NOMO-1 treated with dmso at 0.1 percent for 144 hours (cell line): ENCODE results near the gene TMEM165.

ENCODE experiments used
- DNase-seq: peaks from one replicate; lab custom pipeline; 2025; ENCODE audit not compliant: unreplicated experiment; lab: John Stamatoyannopoulos, UW

TMEM165 gene

DNA sequence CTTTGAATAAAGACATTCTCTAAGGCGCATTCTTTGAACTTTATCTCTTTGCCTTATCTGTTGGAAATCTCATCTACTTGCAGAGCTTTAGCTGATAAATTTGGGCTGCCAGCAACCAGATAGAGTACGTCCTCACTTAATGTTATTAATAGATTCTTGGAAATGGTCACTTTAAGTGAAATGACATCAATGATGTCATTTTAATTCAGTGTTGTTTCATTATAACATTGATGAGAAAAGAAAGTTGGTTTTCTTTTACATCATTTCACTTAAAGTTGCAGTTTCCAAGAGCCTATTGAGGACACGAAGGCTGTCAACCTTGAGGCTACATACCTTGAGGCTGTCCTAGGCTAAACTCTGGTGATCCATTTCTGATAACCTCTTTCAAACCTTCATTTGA lies 9.3 kb downstream of the TMEM165 start:
- no peak for DNase-seq

DNA sequence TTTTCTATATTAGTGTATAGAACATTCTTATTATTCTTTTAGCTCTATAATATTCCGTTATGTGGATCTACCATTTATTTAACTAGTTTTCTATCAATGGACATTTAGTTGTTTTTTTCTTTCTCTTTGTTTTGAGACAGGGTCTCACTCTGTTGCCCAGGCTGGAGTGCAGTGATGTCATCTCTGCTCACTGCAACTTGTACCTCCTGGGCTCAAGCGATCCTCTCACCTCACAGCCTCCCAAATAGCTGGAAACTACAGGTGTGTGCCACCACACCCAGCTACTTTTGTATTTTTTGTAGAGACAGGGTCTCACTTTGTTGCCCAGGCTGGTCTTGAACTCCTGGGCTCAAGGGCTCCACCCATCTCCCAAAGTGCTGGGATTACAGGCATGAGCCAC lies 10.8 kb downstream of the TMEM165 start:
- DNase-seq = no peak

DNA sequence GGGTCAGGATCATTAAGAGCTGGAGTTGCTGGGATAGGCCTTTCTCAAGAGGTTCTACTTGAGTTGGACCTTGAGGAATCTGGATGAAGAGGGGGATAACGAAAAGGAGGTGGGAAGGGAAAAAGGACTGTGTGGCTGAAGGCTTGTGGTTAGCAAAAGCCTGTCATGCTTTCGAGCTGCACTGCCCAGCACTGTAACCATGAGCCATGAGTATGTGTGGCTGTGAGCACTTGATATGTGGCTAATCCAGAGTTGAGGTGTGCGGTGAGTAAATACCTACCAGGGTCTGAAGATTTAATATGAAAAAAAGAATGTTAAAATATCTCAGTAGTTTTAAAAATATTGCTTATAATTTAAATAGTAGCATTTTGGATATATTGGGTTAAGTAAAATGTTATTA lies 11.4 kb downstream of the TMEM165 start:
- DNase-seq = no peak

DNA sequence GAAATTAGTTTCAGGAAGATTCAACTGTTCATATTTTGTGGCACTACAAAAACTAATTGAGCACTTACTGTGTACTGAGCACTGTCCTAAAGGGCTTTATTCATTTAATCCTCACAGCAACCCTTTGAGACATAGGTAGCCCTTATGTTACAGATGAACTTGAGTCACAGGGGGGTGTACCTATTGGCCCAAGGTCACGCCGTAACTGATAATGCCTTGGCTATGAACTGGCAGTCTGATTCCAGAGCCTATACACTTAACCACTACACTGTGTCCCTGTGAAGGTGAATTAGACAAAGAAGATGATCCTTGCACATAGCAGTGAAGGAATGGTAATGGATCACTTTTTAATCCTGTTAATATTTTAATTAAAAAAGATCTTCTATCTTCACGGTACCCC lies 12.0 kb downstream of the TMEM165 start:
- DNase-seq = no peak

DNA sequence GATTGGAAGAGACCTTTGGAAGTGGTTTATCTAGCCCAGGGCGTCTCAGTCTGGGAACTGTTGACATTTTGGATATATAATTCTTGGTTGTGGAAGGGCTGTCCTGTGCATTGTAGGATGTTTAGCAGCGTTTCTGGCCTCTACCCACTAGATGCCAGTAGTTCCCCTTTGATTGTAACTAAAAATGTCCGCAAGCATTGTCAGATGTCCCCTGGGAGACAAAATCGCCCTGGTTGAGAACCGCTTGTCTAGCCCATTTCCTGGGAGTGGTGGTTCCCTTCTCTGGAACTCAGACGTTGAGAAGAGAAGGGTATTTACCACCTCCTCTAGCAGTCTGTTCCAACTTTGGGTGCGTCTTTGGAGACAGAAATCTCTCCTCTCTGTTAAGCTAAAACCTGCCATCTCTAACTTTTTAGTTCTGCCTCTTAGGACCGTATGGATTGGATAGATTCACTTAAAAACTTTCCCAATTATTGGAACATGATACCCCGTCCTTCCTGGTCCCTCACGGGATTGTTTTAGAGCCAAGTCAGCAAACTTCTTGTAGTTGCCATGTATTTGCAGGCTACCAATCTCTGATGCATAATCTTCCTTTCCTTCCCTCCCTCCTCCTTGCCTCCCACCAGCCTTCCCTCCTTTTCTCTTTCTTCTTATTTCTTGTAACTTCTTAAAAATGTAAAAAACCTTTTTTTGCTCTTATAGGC lies 13.9 kb downstream of the TMEM165 start:
- DNase-seq = no peak

DNA sequence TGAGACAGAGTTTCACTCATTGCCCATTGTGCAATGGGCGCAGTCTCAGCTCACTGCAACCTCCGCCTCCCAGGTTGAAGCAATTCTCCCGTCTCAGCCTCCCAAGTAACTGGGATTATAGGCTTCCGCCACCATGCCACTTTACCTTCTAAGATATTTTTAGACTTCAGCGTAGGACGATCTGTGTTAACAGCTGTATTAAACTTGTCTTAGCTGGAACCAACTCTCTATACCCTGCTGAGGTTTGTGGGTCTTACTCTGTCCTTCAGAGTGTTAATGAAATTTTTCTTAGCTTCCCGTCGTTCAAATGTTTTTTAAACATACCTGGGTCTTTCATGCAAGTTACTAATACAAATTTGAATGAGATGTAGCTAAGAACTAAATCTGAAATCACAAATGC lies 14.7 kb downstream of the TMEM165 start:
- DNase-seq = no peak

DNA sequence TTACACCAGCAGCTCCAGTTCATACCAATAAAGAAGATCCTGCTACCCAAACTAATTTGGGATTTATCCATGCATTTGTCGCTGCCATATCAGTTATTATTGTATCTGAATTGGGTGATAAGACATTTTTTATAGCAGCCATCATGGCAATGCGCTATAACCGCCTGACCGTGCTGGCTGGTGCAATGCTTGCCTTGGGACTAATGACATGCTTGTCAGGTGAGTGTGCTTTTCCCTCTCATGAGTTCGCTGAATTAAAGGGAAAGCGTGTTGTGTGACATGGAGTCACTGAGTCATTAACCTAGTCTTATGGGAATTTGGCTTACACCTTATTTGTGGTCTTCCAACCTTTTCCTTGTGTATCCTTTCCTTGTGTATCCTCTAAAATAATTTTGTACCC lies 15.9 kb downstream of the TMEM165 start:
- DNase-seq = no peak

DNA sequence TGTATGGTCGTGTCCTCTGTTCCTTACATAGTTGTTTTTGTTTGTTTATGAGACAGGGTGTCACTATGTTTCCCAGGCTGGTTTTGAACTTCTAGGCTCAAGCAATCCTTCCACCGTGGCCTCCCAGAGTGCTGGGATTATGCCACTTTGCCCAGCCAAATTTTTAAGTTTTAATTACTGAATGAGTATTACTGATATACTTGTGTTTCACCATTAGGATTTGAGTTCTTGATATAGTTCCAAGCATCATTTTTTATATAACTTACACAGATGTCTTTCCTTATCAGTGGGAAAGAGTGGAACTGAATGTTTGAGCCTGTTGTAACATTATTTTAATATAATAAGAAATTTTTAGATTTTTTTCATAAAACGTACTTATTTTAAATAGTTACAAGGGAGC lies 20.4 kb downstream of the TMEM165 start:
- no peak for DNase-seq

DNA sequence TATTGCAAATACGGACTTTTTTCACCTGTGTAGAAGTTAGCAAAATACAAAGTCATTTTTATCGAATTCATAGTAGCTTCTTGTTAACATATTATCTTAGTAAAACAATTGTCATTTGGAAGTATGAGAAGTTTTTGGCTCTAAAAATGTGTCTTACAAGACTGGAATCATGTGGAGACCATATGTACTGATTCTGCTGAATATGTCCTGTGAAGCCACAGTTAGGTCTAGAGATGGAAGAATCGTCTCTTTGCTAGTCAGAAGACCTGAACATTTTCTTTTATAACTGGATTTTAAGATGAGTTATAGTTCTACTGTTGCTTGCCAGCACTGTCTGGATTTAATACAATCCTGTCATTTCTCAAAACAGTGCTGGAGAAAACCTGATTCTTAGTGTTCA lies 29.0 kb downstream of the TMEM165 start:
- no peak for DNase-seq

DNA sequence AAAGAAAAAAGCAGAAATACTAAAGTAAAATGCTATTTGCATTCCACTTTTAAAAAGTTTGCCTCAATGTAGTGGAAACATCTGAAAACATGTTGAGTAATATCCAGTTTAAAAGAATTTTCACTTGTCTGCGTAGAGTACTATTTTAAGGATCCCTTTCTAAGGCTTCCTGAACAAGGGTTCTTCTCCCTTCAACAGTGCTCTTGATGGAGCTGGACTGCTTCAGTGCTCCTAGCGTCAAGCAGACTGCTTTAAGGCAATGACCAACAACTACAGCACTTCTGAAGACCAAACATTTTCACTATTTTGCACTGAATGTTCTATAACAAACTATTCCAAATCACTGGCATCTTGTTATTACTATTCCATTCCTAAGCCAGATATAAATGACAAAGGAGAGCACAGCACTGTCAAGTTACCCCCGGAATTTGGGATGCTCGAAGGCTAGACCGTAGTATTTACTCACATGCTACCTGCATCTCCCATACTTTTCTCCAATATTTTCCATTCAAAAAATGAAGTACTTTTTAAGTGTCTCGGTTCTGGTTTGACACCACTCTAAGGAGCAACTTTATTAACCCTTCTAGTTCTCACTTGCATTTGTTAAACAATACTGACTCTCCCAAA lies 36.1 kb downstream of the TMEM165 start:
- DNase-seq = no peak

DNA sequence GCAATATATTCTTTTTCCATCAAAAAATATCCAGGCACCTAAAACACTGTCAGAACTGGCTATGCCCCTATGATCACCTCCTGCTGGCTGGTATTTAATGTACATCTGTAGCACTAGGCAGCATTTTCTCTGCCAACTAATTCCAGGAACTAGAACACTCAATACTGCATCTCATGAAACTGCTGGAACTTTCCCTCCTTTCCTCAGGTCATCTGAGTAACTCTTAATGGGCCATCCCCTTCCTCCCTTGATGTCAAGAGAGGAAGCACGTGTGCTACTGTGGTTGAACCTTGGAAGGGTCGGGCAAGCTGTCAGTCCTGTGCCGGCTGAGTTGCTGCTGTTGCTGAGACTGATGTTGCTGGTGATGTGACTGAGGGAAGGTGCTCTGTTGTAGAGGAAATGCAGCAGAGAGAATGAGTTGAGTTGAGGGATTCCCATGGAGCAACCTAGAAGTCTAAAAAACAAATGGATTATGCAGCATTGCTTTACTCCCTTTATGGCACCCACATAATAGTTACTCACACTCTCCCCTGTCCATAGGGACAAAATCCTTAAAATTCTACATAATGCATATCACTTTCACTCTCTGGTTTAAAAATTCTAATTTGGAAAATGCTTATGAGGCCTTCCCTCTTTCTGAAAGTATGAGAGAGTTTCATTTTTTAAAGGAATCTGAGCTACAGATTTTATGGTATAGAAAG lies 39.5 kb downstream of the TMEM165 start:
- DNase-seq = no peak

DNA sequence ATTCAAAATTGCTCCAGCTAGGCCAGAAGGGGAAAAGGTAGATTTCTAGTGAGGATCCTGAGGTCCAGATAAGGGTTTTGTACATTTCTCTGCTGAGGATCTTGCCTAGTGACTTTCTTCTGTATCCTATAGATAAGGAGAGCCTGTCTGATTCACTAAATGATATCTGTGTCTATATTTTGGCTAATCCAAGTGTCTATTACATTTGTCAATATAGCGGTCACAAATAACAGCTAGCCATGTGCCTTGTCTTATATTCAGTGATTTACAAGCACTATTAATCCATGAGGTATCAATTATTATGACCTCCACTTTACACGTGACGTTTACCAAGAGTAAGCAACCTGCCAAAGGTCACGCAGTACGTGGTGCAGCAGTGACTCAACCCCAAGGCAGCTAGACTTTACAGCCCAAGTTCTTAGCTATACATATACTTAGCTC lies 41.6 kb downstream of the TMEM165 start:
- no peak for DNase-seq

DNA sequence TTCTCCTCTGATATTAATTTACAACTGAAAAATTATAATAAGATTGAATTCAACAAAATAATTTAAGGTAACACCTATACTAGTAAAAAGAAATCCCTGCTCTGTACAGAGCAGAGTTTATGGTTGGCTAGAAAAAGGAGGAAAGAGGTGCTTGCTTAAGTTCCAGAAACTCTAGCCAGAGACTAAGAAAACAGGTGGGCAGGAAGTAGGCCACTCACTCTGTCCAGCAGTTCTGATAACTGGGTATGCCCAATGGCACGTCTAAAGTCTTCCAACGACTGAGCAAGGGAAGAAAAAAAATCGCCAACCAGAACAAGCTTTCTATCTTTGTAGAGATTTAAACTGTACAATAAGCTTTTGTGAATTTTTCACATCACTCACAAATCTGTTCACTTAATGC lies 42.1 kb downstream of the TMEM165 start:
- DNase-seq = no peak

DNA sequence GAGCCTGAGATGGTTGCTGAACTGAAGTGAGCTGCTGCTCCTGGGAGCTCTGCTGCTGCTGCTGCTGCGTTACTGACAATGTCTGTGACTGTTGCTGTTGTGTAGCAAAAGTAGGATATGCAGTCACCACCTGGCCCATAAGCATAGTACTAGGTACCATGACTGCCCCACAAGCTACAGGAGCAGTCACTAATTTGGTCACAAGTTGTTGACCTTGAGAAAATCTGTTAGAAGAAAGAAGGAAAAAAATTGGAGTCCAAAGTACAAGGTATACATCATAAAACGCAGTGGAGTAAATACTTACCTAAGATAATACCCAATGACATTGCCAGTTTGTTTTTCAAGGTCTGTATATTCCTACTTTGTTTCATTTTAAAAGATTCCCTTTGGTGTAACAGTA lies 42.6 kb downstream of the TMEM165 start:
- DNase-seq = no peak

DNA sequence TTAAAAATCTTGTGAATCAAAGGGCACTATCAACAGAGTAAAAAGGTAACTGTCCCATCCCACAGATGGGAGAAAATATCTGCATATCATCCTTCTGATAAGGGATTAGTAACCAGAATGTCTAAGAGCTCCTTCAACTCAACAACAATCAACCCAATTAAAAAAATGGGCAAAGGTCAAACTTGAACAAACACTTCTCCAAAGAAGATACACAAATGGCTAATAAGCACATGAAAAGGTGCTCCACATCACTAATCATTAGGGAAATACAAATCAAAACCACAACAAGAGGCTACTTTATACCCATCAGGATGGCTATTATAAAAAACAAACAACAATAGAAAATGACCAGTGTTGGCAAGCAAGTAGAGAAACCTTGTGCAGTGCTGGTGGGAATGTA lies 43.3 kb downstream of the TMEM165 start:
- no peak for DNase-seq

DNA sequence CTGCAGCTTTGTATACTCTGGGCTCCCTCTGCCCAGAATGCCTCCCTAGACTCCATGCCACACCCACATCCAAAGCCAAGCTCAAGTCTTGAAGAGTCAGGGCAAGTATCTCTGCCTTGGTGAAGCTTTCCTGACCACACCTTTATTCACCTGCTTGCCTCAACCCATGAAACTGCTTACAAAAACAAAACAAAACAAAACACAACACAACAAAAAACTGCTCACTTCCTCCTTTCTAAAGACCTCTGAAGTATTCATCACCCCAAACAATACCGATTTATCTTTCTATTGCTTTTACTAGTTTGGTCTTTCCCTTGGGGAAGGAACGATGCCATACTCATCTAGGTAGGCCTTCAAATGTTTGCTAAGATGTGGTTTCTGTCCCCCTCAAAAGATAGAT lies 45.0 kb downstream of the TMEM165 start:
- no peak for DNase-seq

DNA sequence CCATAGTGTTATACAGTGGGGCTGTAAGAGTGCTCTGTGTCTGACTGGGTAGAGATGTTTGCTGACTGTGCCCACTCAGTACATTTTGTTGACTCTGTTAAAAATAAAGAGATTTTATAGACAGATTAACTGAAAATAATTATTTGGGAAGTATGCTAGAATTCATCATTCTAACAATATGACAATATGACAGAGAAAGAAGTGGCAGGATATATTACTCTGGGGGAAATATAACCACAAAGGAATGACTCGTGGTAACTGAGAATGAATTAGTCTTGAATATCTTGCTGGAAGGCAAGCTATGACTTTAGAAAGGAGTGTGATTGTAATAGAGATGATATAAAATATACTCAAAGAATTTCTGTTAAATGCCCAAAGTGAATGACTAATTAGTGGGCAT lies 46.8 kb downstream of the TMEM165 start:
- no peak for DNase-seq

DNA sequence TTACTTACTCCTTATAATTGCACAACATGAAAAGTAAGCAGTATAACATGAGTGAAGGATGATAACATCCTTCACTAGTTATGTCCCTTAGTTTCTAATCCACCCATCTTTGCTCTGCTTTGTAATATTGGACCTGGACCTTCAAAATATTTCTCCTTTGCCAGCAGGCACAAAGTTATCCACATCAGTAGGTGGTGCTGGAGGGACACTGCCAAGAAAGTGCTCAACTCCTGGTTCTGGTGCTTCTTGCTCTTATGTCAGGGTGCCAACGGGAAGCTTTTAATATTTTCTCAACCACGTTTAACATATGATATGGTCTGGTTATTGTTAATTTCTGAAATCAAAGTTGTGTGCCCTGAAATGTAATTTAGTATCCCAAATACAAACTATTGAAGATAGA lies 49.1 kb downstream of the TMEM165 start:
- no peak for DNase-seq

DNA sequence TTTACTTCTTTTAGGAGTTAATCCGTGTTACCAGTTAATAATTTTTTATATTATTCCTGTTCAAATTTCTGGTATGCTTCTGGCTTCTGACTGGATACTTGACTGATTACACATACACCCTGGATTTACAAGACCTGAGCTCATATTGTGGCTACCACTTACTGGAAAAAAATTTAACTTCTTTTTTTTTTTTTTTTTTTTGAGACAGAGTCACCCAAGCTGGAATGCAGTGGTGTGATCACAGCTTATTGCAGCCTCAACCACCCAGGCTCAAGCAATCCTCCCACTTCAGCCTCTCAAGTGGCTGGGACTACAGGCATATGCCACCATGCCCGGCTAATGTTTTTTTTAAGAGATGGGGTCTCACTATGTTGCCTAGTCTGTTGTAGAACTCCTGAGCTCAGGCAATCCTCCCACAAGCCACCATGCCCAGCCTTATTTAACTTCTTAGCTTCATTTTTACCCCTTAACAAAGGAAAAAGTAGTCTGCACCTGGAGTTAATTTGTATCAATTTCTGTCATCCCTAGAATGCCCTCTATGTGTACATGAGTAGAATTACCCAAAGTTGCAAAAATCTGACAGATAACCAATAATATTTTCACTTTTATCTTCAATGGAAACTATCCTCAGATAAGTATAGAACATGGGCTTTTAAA lies 50.3 kb downstream of the TMEM165 start:
- no peak for DNase-seq

DNA sequence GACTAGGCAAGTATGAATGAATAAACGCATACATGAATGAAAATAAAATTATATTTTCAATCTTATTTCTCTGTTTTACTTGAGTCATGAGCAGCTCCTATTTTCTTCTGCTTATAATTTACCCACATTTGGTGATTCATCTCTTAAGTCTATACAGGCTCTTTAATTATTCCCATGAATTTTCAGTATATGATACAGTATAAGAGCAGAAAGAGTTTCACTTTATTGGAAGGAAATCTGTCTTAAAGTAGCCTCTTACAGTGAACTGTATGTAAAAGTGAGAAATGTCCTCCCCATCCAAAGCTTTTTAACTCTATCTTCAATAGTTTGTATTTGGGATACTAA lies 50.8 kb downstream of the TMEM165 start:
- no peak for DNase-seq

DNA sequence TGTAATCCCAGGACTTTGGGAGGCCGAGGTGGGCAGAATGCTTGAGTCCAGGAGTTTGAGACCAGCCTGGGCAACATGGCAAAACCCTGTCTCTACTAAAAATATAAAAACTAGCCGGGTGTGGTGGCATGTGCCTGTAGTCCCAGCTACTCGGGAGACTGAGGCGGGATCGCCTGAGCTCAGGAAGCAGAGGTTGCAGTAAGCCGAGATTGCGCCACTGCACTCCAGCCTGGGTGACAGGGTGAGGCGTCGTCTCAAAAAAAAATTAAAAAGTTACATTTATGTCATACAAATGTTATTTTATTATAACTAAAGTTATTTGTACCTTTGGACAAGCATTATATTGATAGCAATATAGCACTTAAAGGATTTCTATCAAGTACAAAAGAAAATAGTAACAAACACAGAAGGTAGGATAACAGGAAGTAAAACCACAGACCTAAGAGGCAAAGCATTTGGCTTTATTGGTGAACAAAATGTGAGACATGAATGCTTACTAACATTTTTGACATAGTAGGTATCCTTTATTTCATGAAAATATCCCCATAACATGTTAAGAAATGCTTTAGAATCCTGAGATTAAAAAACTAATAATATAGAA lies 51.5 kb downstream of the TMEM165 start:
- no peak for DNase-seq

DNA sequence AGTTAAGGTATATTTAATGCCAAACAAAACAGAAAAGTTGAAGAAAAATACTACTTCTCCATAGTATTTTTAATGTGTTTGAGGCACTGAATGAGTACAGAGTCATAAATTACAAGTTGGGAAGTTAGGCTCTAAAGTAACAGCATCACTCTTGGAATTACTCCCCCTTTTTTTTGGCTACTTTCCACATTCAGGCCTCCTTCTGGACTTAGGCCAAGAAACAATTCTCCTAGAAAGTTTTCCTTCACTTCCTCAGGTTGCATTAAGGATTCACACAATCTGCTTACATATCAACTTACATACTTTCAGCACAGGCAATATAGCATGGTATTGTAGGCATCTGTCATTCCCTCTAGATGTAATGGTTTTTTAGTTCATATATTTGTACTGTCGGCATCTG lies 52.1 kb downstream of the TMEM165 start:
- DNase-seq = no peak
